WI38 (cell line): ENCODE data around the gene VTI1A.

Experiments used
- H3K4me3 ChIP-seq: 2 replicates; pipeline ENCODE4 v1.5.1; 2011; ENCODE audit warnings: low read depth, mild to moderate bottlenecking, control low read depth, low read length
- CTCF ChIP-seq: IDR thresholded peaks from 2 replicates; pipeline ENCODE4 v1.5.1; 2012; ENCODE audit warnings: low read depth, mild to moderate bottlenecking, control low read depth, low read length

The VTI1A gene

GRCh38 chr10:112558476-112559142 lies 111.6 kb downstream of the VTI1A start:
- TF ChIP-seq CTCF = no peak
- no peak overlapping the region for H3K4me3 ChIP-seq

DNA sequence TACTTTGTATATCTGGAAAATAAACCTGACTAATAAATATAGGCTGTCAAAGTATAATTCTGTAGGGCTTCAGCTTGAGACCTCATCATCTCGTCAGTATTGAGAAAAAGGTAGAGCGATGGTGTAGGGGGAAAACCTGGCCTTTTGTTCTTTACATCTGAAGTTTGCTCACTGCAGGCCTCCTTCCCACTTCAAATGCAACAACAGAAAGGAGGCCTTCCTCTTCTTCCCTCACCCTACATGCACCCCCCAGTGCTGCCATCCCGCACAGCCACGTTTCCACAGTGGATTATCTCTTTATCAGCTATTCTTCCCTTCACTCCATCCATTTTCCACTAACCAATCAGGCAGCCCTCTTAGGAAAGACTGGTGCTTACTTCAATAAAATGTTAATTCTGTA lies 112.3 kb downstream of the VTI1A start:
- no peak for TF ChIP-seq CTCF

GRCh38 chr10:112562122-112562521 lies 115.1 kb downstream of the VTI1A start:
- H3K4me3 ChIP-seq = no peak overlapping the region
- no peak for TF ChIP-seq CTCF

More for the DNA sequence above, 112.3 kb downstream of the VTI1A start:
- no peak overlapping the region for H3K4me3 ChIP-seq

DNA sequence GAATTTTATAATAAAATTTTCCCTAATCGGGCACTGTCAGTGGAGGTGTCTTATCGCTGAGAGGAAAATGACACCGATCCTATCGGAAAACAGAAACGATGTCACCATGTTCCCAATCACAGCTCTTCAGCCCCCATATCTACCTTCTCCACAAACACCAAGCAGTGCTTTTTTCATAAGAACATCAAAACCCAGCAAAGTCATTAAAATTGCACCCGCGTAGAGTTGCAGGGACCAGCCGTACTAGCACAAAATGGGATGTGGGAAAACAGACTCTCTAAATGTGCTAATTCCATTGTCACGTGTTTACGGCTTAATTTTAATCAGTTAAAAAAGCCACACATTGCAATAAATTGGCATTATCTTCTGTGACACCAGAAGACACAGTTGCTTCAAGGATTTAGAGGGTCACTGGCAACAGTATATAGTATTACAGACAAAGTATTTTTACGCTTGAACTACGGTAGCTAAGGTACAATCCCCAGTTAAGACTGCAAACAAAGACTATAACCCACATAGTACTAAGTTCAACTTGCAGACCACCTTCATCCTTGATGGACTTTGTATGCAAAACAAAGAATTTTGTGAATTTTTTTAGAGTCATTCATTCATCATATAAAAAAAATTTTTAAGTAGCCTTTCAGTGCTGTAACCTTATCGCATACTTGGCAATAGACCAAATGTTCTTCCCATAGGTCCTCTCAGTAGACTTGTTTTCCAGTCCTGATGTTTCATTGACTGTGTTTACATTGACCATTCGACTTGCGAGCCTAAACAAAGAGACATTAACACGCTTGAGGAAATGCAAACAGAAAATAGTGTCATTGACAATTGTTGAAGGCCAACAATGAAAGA lies 116.0 kb downstream of the VTI1A start:
- no peak overlapping the region for H3K4me3 ChIP-seq
- no peak for TF ChIP-seq CTCF

DNA sequence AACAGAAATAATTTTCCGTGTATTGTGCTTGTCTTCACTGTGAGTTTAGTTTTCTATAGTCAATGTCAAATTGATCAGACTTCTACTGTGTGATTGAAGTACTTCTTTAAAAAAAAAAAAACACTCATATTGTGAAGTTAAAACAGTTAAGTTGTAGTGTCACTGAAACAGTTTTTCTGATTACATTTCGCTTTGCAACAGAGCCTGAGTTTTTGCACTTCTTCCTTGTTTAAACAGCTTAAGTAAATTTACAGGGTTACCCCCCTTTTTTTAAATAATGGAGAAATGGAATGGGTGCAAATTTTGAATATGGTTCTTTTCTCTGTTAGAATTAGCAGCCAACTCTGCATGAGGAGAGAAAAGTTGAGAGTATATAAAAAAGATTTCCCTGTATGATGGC lies 117.3 kb downstream of the VTI1A start:
- no peak for TF ChIP-seq CTCF
- H3K4me3 ChIP-seq = no peak overlapping the region

GRCh38 chr10:112565434-112566053 lies 118.5 kb downstream of the VTI1A start:
- peak; percentile 57; the same call in 1 of the 2 replicates for TF ChIP-seq CTCF
- no peak overlapping the region for H3K4me3 ChIP-seq

DNA sequence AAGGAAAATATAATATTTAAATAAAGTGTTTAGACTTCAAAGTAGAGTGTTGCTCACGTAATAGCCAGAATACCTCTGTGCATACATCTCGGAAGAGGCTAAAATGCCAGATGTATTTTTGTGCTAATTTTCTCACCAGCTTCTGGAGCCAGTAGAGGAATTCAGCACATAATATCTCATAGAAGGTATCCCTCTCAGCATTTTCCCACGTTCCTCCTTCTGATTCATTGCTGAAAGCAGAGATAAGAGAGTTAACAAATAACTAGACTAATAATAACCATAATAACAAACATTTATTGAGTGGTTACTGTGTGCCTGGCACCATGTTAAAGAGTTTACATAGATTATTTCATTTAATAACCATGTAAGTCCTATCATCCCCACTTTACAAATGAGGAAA lies 123.6 kb downstream of the VTI1A start:
- no peak overlapping the region for H3K4me3 ChIP-seq
- TF ChIP-seq CTCF = no peak
